ENCODE data around the gene FARP1.

- TF ChIP-seq CTCF (IDR thresholded peaks at IDR 0.05) (no peak), EP300 (IDR thresholded peaks at IDR 0.05) (no peak)
Observed at GRCh38 chr13:98252931-98253470, 110.1 kb downstream of the FARP1 start.

Measured in sigmoid colon (tissue), 4 donors.